ENCODE data around the gene OGT.
"Not testable (repeated sequence)": the region's sequence is repeated elsewhere in the genome, so short reads cannot be mapped to it uniquely, and the experiment has no call there.

Gene OGT

DNA sequence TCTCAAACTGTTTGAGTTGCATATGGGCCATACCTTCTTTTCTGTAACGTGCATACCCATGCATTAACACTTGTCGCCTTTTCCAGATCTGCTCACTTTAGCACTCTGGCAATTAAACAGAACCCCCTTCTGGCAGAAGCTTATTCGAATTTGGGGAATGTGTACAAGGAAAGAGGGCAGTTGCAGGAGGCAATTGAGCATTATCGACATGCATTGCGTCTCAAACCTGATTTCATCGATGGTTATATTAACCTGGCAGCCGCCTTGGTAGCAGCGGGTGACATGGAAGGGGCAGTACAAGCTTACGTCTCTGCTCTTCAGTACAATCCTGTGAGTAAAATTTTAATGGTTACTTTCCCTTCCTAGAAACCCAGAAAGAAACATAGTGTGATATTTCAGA lies 4.8 kb downstream of the OGT start:
- in situ Hi-C loops (cut with HindIII; ENCODE audit: low sequenced_read_pairs) = no loop called here

GRCh38 chrX:71540801-71541200 lies 7.9 kb downstream of the OGT start:
- in situ Hi-C loops (cut with HindIII; ENCODE audit: low sequenced_read_pairs) = no loop called here

GRCh38 chrX:71541210-71542022 lies 8.5 kb downstream of the OGT start:
- in situ Hi-C loops (cut with HindIII; ENCODE audit: low sequenced_read_pairs) = no loop called here

DNA sequence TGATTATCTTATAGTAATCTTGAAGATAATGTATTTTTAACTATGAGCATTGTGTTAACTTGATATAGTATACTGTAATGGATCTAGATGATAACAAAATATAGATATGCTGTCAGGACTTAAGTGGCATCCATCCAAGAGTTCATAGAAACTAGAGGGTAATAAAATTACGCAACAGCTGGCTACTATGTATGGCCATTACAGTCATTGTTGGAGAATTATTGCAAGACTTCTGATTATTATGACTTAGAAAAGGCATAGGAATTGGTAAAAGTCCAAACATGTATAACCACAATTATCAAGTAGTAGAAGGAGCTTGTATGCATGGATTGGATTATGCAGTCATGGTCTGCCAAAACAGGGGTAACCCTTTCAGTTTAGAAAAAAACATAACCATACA lies 9.5 kb downstream of the OGT start:
- in situ Hi-C loops (cut with HindIII; ENCODE audit: low sequenced_read_pairs) = no loop called here

- in situ Hi-C loops (cut with HindIII; ENCODE audit: low sequenced_read_pairs) = no loop called here
Measured at GRCh38 chrX:71542825-71543224, 9.9 kb downstream of the OGT start.

GRCh38 chrX:71543316-71543715 lies 10.4 kb downstream of the OGT start:
- in situ Hi-C loops (cut with HindIII; ENCODE audit: low sequenced_read_pairs) = no loop called here

DNA sequence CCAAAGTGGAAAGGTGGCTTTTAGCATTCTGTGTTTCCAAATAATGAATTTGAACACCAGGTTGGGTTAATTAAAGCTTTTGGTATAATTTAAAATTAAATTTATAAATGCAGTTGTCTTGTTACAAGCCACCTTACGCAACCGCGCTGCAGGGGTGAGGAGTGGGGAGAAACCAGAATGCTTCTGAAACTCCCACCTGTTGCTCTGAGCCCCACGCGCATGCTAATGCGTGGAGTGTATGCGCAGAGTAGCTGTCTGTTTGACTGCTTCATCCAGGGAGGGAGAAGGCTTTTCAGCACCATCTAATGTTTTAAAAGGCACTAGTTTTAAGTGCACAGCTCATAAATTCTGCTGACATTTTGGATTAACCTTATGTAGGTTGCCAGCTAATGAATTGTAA lies 12.5 kb downstream of the OGT start:
- in situ Hi-C loops (cut with HindIII; ENCODE audit: low sequenced_read_pairs) = no loop called here

GRCh38 chrX:71546879-71547278 lies 14.0 kb downstream of the OGT start:
- in situ Hi-C loops (cut with HindIII; ENCODE audit: low sequenced_read_pairs) = no loop called here

DNA sequence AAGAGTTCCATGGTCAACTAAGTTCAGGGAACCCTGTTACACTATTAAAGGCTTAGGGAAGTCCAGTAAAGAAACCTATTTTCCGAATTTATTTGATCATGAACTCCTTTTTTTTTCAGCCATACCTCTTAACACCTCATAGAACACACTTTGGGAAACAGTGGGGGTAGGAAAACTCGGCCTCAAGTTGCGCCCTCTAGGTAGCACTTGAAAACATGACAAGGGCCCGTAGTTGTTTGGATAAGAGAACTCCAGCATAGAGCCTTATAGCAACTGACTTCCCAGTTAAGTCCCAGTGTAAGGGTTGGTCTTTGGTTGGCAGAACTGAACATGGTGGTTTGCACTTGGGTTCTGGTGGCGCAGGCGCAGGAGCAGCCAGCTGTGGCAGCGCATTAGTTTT lies 14.4 kb downstream of the OGT start:
- in situ Hi-C loops (cut with HindIII; ENCODE audit: low sequenced_read_pairs) = no loop called here

- in situ Hi-C loops (cut with HindIII; ENCODE audit: low sequenced_read_pairs) = no loop called here
Measured at GRCh38 chrX:71549986-71550385, 17.1 kb downstream of the OGT start.

- in situ Hi-C loops (cut with HindIII; ENCODE audit: low sequenced_read_pairs) = no loop called here
Measured at GRCh38 chrX:71550578-71550977, 17.7 kb downstream of the OGT start.

- in situ Hi-C loops (cut with HindIII; ENCODE audit: low sequenced_read_pairs) = no loop called here
Measured at GRCh38 chrX:71556036-71556435, 23.1 kb downstream of the OGT start.

GRCh38 chrX:71558920-71559319 lies 26.0 kb downstream of the OGT start:
- in situ Hi-C loops (cut with HindIII; ENCODE audit: low sequenced_read_pairs) = no loop called here

DNA sequence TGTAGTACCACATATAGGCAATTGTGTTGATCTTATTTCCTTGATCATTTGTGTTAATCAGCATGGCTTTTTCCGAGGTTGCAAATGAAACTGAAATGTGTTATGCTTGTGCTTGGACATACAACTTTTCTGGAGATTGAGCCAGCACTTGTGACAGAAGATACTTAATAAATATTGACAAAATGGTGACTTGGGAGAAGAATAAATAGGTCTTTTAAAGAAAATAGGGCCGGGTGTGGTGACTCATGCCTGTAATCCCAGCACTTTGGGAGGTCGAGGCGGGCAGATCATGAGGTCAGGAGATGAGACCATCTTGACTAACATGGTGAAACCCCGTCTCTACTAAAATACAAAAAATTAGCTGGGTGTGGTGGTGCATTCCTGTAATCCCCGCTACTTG lies 26.9 kb downstream of the OGT start:
- in situ Hi-C loops (cut with HindIII; ENCODE audit: low sequenced_read_pairs) = not testable (repeated sequence)

DNA sequence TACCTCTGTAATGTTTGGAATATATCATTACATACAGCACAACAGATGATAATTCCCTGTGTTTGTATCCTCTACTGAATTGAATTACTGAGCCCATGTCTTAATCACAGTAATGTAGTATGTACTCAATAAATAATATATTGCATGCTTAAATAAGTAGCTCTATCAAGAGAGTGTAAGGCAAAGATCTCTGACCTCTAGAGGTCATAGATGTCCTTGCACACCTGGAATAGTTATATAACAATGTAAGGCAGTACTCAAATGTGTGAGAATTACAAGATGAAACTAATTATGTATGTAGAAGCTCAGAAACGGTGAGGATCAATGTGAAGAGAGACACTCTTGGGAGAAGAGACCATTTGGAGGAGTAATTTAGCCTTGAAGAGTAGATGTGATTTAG lies 31.0 kb downstream of the OGT start:
- in situ Hi-C loops (cut with HindIII; ENCODE audit: low sequenced_read_pairs) = no loop called here

DNA sequence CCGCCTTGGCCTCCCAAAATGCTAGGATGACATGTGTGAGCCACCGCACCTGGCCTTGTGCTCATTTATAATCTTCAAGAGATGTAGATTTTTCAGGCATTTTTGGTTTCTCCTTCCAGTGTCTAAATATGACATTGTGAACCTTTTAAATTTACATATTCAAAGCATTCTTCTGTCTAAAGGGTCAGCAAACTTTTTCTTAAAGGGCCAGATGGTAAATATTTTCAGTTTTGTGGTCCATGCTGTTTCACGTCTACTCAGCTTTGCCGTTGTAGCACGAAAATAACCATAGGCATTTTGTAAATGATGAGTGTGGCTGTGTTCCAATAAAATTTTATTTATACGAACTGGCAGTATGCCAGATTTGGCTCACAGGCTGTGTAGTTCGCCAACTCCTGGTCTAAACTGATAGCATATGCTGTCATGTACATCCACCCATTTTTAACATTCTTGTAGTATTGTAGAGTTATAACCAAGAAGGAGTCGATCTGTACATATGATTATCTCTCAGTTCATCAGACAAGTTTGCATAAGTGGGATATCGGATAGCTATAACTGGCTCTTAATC lies 32.7 kb downstream of the OGT start:
- in situ Hi-C loops (cut with HindIII; ENCODE audit: low sequenced_read_pairs) = no loop called here

GRCh38 chrX:71571390-71571789 lies 38.5 kb downstream of the OGT start:
- in situ Hi-C loops (cut with HindIII; ENCODE audit: low sequenced_read_pairs) = not testable (repeated sequence)

- in situ Hi-C loops (cut with HindIII; ENCODE audit: low sequenced_read_pairs) = no loop called here
Measured at GRCh38 chrX:71573590-71573989, 40.7 kb downstream of the OGT start.

GRCh38 chrX:71577682-71578081 lies 44.8 kb downstream of the OGT start:
- in situ Hi-C loops (cut with HindIII; ENCODE audit: low sequenced_read_pairs) = no loop called here

GRCh38 chrX:71578253-71579135 lies 45.6 kb downstream of the OGT start, which contains the start of gene GCNA:
TSS of gene GCNA (plus strand) at chrX:71578437. CDS start at chrX:71580822, 2,385 bp downstream.
- in situ Hi-C loops (cut with HindIII; ENCODE audit: low sequenced_read_pairs) = no loop called here

- in situ Hi-C loops (cut with HindIII; ENCODE audit: low sequenced_read_pairs) = no loop called here
Measured at GRCh38 chrX:71579136-71579989, 46.5 kb downstream of the OGT start.

All from DLD1 (cell line).